Sigmoid colon (tissue), 7 donors: ENCODE measurements around the gene MOCOS. TPM values are rescaled to one million over a fixed set of nuclear protein-coding genes. Genes with fewer than 3 reads are reported as not detected.

ENCODE experiments used
- DNase-seq: peaks from one replicate; pipeline ENCODE4 v3.0.0-alpha.2; 2019
- H3K27ac ChIP-seq, 4 donors: fragments of 200-600 bp; sonication (generic); one replicate each; pipeline ENCODE4 v1.5.1; 2016 to 2019; ENCODE audit warnings: mild to moderate bottlenecking in 1 of 4
- H3K27me3 ChIP-seq, 3 donors: fragments of 200-600 bp; sonication (generic); one replicate each; pipeline ENCODE4 v1.5.1; 2019; ENCODE audit warnings: mild to moderate bottlenecking in 1 of 3
- H3K36me3 ChIP-seq, 4 donors: fragments of 200-600 bp; sonication (generic); one replicate each; pipeline ENCODE4 v1.5.1; 2016 to 2019
- H3K4me1 ChIP-seq, 4 donors: fragments of 200-600 bp; sonication (generic); one replicate each; pipeline ENCODE4 v1.5.1; 2017 to 2019
- H3K4me3 ChIP-seq, 4 donors: fragments of 200-600 bp; sonication (generic); one replicate each; pipeline ENCODE4 v1.5.1; 2017 to 2019; ENCODE audit warnings: mild to moderate bottlenecking in 2 of 4, moderate library complexity in 1 of 4
- H3K9me3 ChIP-seq, 4 donors: fragments of 200-600 bp in 3 of 4; sonication (generic) in 3 of 4; one replicate each; pipeline versions ENCODE4 v1.5.1 to v1.6.1; 2013 to 2019
- EP300 ChIP-seq, 4 donors: sonication (generic); formaldehyde crosslinking; IDR thresholded peaks; one replicate each; pipeline ENCODE4 v1.6.1; 2017; ENCODE audit warnings: antibody characterized with exemption in 4 of 4
- POLR2A ChIP-seq, 2 donors: fragments of 450-650 bp; IDR thresholded peaks; one replicate each; pipeline ENCODE4 v1.6.1; 2016; ENCODE audit warnings: antibody characterized with exemption in 2 of 2, mild to moderate bottlenecking in 2 of 2, moderate library complexity in 2 of 2
- POLR2AphosphoS5 ChIP-seq, 4 donors: sonication (generic); formaldehyde crosslinking; IDR thresholded peaks; one replicate each; pipeline ENCODE4 v1.6.1; 2017; ENCODE audit warnings: antibody characterized with exemption in 4 of 4
- WGBS, 2 donors: extraction: QIAGEN DNeasy Blood & Tissue Kit; methylation state at CpG; one replicate each; pipeline ENCODE4 v1.1.7; 2013; 5-methylcytosine and 5-hydroxymethylcytosine counted together
- intact Hi-C: fragments of 100-400 bp; cut with DNase I; formaldehyde crosslinking; loops from one replicate; pipeline ENCODE4 v1.15.1; 2023
- polyA plus RNA-seq, 3 donors: library from polyadenylated mRNA; stranded (reverse); fragments of 200-250 nt; gene quantifications; one replicate each; pipeline ENCODE4 v1.2.3, GENCODE V29; 2013
- total RNA-seq, 4 donors: library from RNA; depleted of rRNA; stranded (reverse); fragments of >200 nt; gene quantifications; one replicate each; pipeline ENCODE4 v1.1.0, GENCODE V29; 2016
- TF ChIP-seq, protein P1 (sequence below), 4 experiments: fragments of 450-650 bp in 3 of 4; fragments of 200-600 bp in 1 of 4; IDR thresholded peaks; one replicate each; pipeline ENCODE4 v1.5.1; 2016 to 2019; ENCODE audit warnings: antibody characterized with exemption in 4 of 4, mild to moderate bottlenecking in 3 of 4, moderate library complexity in 2 of 4
- donor health status: healthy with polysubstance abuse.
- donor health status: Bipolar disorder and iron deficiency.
- donor health status: healthy.

The MOCOS gene
- total and polyA plus RNA-seq, 7 donors, result 0.49 to 3.6 (median 1.8) TPM

DNA sequence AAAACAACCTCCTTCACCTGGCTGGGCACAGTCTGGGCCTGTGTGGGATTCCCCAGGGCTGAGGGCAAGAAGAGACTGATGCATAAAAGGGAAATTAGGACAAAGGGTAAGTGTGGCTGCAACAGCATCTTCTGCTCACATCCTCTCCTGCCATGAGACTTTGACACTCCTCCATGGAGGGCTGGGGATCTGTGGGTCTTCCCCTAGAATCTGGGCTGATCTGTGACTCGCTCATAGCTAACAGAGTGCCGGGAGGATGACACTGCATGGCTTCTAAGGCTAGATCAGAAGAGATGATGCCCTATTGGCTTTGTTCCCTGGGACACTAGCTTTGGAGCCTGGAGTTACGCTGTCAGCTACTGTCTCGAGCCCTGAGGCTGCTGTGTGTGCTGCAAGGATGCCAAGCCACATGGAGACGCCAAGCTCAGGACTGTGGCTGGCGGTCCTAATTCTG is 24.3 kb downstream of the MOCOS start:
- Histone ChIP-seq H3K9me3 (no peaks in the 10 kb centered on the region), H3K4me1 (peaks cover 0 to 3% (median 0%) of the 10 kb centered on the region in 4 donors), H3K4me3 (no peak overlapping the region), H3K27me3 (no peaks in the 10 kb centered on the region), H3K36me3 (no peaks in the 10 kb centered on the region), H3K27ac (no peak overlapping the region)
- intact Hi-C loops, result no loop called here
- WGBS, 2 donors, result 85 to 93% methylated on average over 6 of the region's 6 CpGs
- no peak for DNase-seq
- TF ChIP-seq POLR2A (IDR thresholded peaks at IDR 0.05), result no peak
- TF ChIP-seq POLR2AphosphoS5 (IDR thresholded peaks at IDR 0.05), result no peak
- TF ChIP-seq EP300 (IDR thresholded peaks at IDR 0.05), result no peak
- TF ChIP-seq, protein P1, sequence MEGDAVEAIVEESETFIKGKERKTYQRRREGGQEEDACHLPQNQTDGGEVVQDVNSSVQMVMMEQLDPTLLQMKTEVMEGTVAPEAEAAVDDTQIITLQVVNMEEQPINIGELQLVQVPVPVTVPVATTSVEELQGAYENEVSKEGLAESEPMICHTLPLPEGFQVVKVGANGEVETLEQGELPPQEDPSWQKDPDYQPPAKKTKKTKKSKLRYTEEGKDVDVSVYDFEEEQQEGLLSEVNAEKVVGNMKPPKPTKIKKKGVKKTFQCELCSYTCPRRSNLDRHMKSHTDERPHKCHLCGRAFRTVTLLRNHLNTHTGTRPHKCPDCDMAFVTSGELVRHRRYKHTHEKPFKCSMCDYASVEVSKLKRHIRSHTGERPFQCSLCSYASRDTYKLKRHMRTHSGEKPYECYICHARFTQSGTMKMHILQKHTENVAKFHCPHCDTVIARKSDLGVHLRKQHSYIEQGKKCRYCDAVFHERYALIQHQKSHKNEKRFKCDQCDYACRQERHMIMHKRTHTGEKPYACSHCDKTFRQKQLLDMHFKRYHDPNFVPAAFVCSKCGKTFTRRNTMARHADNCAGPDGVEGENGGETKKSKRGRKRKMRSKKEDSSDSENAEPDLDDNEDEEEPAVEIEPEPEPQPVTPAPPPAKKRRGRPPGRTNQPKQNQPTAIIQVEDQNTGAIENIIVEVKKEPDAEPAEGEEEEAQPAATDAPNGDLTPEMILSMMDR (IDR thresholded peaks at IDR 0.05), result no peak

DNA sequence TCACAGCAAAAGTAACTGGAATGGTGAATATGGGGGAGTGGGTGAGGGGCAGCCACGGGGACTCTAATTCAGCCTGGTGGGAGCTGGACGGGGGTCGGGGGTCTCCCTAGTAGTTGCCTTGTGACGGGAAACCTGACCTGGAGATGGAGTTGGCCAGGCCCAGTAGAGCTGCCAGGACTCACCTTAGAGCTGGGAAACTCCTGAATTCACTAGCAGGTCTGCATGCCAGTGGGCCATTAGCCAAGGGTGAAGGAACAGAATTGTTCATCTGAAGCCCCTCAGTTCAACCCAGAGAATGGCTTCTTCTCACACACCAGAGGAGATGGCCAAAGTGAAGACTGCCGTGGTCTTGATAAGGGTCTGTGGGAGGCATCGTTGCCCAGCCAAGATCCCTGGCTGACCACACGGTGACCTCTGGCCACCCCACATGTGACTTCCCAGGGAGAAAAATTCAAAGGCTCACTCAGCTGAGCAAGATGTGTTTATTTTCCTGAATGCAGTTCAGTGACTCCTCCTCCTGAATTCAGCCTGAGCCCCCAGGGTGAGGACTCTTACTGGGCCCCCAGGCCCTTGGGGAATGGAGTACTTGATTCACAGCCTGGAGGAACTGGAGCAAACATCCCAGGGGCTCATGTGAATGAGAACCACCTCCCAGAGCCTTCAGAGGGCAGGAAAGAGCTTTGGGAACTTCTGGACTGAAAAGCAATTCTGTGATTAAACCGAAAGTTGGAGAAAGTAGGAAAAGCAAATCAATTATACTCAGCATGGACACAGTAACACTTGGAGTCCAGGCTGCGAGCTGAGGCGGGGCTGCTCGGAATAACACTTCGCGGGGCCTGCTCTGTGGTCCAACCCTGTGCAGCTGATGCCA is 25.2 kb downstream of the MOCOS start:
- intact Hi-C loops, result no loop called here
- H3K4me3 ChIP-seq, result no peak overlapping the region
- no peaks in the 10 kb centered on the region for H3K27me3 ChIP-seq
- no peaks in the 10 kb centered on the region for H3K36me3 ChIP-seq
- peak overlapping the region in 2 of 4 donors; percentile 18 to 34 for H3K27ac ChIP-seq
- H3K9me3 ChIP-seq, result no peaks in the 10 kb centered on the region
- TF ChIP-seq POLR2AphosphoS5 (IDR thresholded peaks at IDR 0.05) (no peak), POLR2A (IDR thresholded peaks at IDR 0.05) (no peak), EP300 (IDR thresholded peaks at IDR 0.05) (no peak)
- TF ChIP-seq, protein P1 (IDR thresholded peaks at IDR 0.05), result no peak
- DNase-seq, result no peak
- 83 to 90% methylated on average over 13 of the region's 13 CpGs for WGBS, 2 donors
- H3K4me1 ChIP-seq, result peaks cover 0 to 3% (median 0%) of the 10 kb centered on the region in 4 donors

DNA sequence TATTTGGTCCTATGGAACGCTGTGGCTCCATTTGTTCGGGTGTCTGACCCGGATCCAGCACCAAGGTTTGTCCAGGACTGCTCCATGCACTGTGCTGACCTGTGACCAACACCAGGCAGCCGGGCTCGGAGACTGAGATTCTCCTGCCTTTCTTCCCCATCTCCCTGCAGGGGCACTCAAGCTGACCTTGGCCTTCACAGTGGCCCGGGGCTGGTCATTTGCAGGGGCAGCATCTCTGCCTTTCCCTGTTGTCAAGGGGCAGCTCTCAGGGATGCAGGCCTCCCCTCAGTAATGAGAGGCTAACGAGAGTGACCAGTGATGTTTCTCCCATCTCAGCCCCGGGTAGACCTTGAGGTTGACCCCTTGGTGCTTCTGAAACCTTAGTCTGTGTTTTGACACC is 27.5 kb downstream of the MOCOS start:
- Histone ChIP-seq H3K36me3 (no peaks in the 10 kb centered on the region), H3K9me3 (no peaks in the 10 kb centered on the region), H3K27ac (no peak overlapping the region), H3K4me3 (no peak overlapping the region), H3K4me1 (peaks cover 0 to 3% (median 0%) of the 10 kb centered on the region in 4 donors), H3K27me3 (no peaks in the 10 kb centered on the region)
- WGBS, 2 donors, result 92 to 93% methylated on average over 8 of the region's 8 CpGs
- intact Hi-C loops, result no loop called here
- TF ChIP-seq POLR2A (IDR thresholded peaks at IDR 0.05) (no peak), EP300 (IDR thresholded peaks at IDR 0.05) (no peak), POLR2AphosphoS5 (IDR thresholded peaks at IDR 0.05) (no peak)
- TF ChIP-seq, protein P1 (IDR thresholded peaks at IDR 0.05), result no peak
- no peak for DNase-seq

DNA sequence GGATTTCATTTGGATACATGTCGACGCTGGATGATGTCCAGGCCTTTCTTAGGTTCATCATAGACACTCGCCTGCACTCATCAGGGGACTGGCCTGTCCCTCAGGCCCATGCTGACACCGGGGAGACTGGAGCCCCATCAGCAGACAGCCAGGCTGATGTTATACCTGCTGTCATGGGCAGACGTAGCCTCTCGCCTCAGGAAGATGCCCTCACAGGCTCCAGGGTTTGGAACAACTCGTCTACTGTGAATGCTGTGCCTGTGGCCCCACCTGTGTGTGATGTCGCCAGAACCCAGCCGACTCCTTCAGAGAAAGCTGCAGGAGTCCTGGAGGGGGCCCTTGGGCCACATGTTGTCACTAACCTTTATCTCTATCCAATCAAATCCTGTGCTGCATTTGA is 28.3 kb downstream of the MOCOS start:
- Histone ChIP-seq H3K27me3 (no peaks in the 10 kb centered on the region), H3K36me3 (no peaks in the 10 kb centered on the region), H3K4me1 (peaks cover 0 to 3% (median 0%) of the 10 kb centered on the region in 4 donors), H3K4me3 (no peak overlapping the region), H3K27ac (no peak overlapping the region), H3K9me3 (no peaks in the 10 kb centered on the region)
- WGBS, 2 donors, result 89 to 91% methylated on average over 9 of the region's 9 CpGs
- TF ChIP-seq, protein P1 (IDR thresholded peaks at IDR 0.05), result no peak
- TF ChIP-seq POLR2A (IDR thresholded peaks at IDR 0.05) (no peak), EP300 (IDR thresholded peaks at IDR 0.05) (no peak), POLR2AphosphoS5 (IDR thresholded peaks at IDR 0.05) (no peak)
- no peak for DNase-seq
- intact Hi-C loops, result no loop called here
